ENCODE results near the gene ERICH2. TPM values are rescaled to one million over a fixed set of nuclear protein-coding genes. Genes with fewer than 3 reads are reported as not detected.

The ERICH2 gene
- total RNA-seq, 1 donor from 2014 or later, result 0.82 TPM

Other genes starting within 250 kb of the ERICH2 start
- gene SP5, start 55.0 kb upstream of the ERICH2 start, total RNA-seq, result 0.44 TPM
- not detected for gene GAD1, start 46.5 kb downstream of the ERICH2 start, total RNA-seq
- gene GORASP2, start 158.9 kb downstream of the ERICH2 start, total RNA-seq, result 61.5 TPM

Data from left ventricle myocardium inferior (tissue), 1 donor.